Dendritic cell treated with granulocyte-macrophage colony-stimulating factor and Interleukin-4, amounts not matched to agents 40 ng/mL and 50 ng/mL, for 4 days (primary cell): ENCODE measurements around the gene SRD5A1.

Source experiments
- H3K27ac Mint-ChIP-seq: one replicate; pipeline ENCODE4 v1.8.0; 2022; ENCODE audit warnings: mild to moderate bottlenecking, mixed read lengths
- H3K27me3 Mint-ChIP-seq: one replicate; pipeline ENCODE4 v1.8.0; 2022; ENCODE audit warnings: mild to moderate bottlenecking, mixed read lengths
- H3K36me3 Mint-ChIP-seq: one replicate; pipeline ENCODE4 v1.8.0; 2022; ENCODE audit warnings: low read depth, mixed read lengths
- H3K4me1 Mint-ChIP-seq: one replicate; pipeline ENCODE4 v1.8.0; 2022; ENCODE audit warnings: low read depth, mixed read lengths
- H3K4me3 Mint-ChIP-seq: one replicate; pipeline ENCODE4 v1.8.0; 2022; ENCODE audit warnings: mild to moderate bottlenecking, moderate library complexity, mixed read lengths
- H3K9me3 Mint-ChIP-seq: one replicate; pipeline ENCODE4 v1.8.0; 2022; ENCODE audit warnings: mixed read lengths
- intact Hi-C: fragments of 100-400 bp; cut with micrococcal nuclease; formaldehyde crosslinking; loops from one replicate; pipeline ENCODE4 v1.15.0; 2022

Gene SRD5A1

GRCh38 chr5:6710551-6711318 lies 77.5 kb downstream of the SRD5A1 start:
- Mint-ChIP-seq H3K9me3 (peaks cover 9% of the 10 kb centered on the region), H3K27ac (peak overlapping the region; percentile 23), H3K4me1 (peaks cover 38% of the 10 kb centered on the region), H3K27me3 (peaks cover 8% of the 10 kb centered on the region), H3K4me3 (no peak overlapping the region), H3K36me3 (no peaks in the 10 kb centered on the region)
- intact Hi-C loops, result loop anchor here (5.0 kb wide), 2 partner anchors 37 to 1288 kb away; partner anchors contain the start of gene ICE1

GRCh38 chr5:6711409-6712141 lies 78.3 kb downstream of the SRD5A1 start:
- Mint-ChIP-seq H3K4me3 (peak overlapping the region; percentile 84), H3K4me1 (peaks cover 38% of the 10 kb centered on the region), H3K36me3 (peaks cover 5% of the 10 kb centered on the region), H3K27me3 (peaks cover 8% of the 10 kb centered on the region), H3K27ac (peak overlapping the region; percentile 93), H3K9me3 (peaks cover 9% of the 10 kb centered on the region)
- intact Hi-C loops, result loop anchor here (1.0 to 5.0 kb wide), 3 partner anchors 36 to 1289 kb away; partner anchors contain the start of genes ICE1, NSUN2 and SRD5A1

DNA sequence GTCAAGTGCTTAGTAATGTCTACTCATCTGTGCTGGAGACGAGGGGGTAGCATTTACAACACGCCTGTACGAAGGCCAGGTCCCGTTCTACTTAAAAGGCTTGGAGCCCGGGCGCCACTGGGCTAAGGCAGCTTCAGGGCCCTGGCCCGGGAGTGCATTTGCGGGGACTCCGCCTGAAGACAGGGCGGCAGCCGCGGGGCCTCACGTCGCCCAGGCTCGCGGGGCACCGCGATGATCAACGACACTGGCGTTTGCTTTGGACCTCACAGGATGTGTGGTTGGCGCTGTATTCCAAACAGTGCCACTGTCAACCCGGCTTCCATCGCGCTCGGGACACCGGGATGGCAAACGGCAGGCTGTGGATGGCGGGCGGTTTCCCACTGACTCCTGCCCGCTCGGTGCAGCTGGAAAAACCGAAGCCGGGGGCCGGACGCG lies 78.9 kb downstream of the SRD5A1 start:
- Mint-ChIP-seq H3K9me3 (peaks cover 3% of the 10 kb centered on the region), H3K4me3 (peak overlapping the region; percentile 84), H3K4me1 (peaks cover 41% of the 10 kb centered on the region), H3K27ac (peak overlapping the region; percentile 93), H3K27me3 (peaks cover 8% of the 10 kb centered on the region), H3K36me3 (peaks cover 11% of the 10 kb centered on the region)
- intact Hi-C loops, result loop anchor here (1.0 to 5.0 kb wide), 3 partner anchors 35 to 1290 kb away; partner anchors contain the start of genes ICE1, NSUN2 and SRD5A1

- Mint-ChIP-seq H3K27me3 (peaks cover 8% of the 10 kb centered on the region), H3K4me3 (peak overlapping the region; percentile 84), H3K27ac (peak overlapping the region; percentile 93), H3K36me3 (peaks cover 17% of the 10 kb centered on the region), H3K4me1 (peaks cover 42% of the 10 kb centered on the region), H3K9me3 (no peaks in the 10 kb centered on the region)
- intact Hi-C loops, result loop anchor here (1.0 to 5.0 kb wide), 3 partner anchors 35 to 1290 kb away; partner anchors contain the start of genes ICE1, NSUN2 and SRD5A1
Observed at GRCh38 chr5:6712577-6713273, 79.5 kb downstream of the SRD5A1 start.

DNA sequence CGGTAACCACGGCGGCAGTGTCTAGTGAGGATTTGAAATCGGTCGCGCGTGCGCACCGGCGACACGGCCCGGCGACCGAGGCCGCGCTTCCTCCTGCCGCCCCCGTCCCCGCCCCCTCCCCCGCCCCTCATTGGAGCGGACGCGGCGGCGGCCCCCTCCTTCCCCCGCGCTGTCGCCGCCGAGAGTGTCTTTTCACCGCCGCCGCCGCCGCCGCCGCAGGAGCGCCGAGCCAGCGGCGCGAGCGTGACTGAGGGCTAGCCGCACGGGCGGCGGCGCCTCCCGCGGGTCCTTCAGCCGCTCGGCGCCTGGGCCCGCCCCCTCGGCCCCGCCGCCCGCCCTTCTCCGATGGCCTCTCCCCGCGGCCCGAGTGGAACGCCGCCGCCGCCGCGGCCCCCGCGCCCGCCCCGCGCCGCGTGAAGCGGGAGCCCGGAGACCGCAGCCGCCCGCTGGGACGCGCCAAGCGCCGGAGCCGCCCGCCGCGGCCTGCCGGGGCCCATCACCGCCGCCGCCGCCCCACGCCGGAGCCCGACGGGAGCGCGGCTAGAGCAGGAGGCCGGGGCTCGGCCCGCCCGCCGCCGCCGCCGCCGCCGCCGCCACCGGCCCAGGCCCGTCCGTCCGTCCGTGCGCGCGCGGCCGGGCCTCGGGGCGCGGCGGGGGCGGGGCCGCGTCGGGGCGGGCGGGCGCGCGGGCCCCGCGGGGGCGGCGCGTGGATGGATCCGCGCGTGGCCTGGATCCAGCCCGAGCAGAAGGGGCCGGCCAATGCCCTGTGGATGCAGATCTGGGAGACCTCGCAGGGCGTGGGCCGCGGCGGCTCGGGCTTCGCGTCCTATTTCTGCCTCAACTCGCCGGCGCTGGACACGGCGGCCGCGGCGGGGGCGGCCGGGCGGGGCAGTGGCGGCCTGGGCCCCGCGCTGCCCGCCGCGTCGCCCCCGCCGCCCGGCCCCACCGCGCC lies 80.3 kb downstream of the SRD5A1 start, which contains the start of gene TENT4A:
Gene TENT4A (plus strand): TSS at position 159 of the 952 bp plus-strand sequence. CDS start 552 bp downstream, at position 711.
- H3K9me3 Mint-ChIP-seq, result no peaks in the 10 kb centered on the region
- H3K4me3 Mint-ChIP-seq, result peak within 1 kb of the TSS; percentile 84
- H3K27me3 Mint-ChIP-seq, result peaks cover 8% of the 10 kb centered on the region
- peaks cover 25% of the 10 kb centered on the region for H3K36me3 Mint-ChIP-seq
- intact Hi-C loops, result loop anchor here (5.0 kb wide), 2 partner anchors 34 to 1291 kb away; partner anchors contain the start of gene ICE1
- H3K27ac Mint-ChIP-seq, result peak within 1 kb of the TSS; percentile 93
- H3K4me1 Mint-ChIP-seq, result peaks cover 49% of the 10 kb centered on the region

DNA sequence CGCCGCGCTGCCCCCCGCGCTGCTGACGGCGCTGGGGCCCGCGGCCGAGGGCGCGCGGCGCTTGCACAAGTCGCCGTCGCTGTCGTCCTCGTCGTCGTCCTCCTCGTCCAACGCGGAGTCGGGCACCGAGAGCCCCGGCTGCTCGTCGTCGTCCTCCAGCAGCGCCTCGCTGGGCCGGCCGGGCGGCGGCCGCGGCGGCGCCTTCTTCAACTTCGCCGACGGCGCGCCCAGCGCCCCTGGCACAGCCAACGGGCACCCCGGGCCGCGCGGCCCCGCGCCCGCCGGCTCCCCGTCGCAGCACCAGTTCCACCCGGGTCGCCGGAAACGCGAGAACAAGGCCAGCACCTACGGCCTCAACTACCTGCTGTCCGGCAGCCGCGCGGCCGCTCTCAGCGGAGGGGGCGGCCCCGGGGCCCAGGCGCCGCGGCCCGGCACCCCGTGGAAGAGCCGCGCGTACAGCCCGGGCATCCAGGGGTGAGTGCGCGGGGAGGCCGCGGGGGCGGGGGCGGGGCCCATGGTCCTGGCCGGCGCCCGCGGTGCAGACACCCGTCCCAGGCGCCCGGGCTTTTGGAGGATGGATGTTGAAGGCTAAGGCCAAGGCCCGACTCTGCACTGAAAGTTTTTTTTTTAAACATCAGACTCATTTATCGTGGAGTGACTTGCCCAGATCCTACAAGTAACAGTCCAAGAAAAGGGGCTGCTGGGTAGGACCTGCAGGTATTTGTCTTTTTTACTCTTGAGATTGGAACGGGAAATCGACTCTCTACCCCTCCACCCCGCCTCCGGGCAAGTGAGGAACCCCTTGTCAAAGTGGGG lies 81.2 kb downstream of the SRD5A1 start:
- H3K4me1 Mint-ChIP-seq, result peaks cover 58% of the 10 kb centered on the region
- peaks cover 8% of the 10 kb centered on the region for H3K27me3 Mint-ChIP-seq
- H3K9me3 Mint-ChIP-seq, result no peaks in the 10 kb centered on the region
- peak overlapping the region; percentile 72 for H3K4me3 Mint-ChIP-seq
- peaks cover 34% of the 10 kb centered on the region for H3K36me3 Mint-ChIP-seq
- no peak overlapping the region for H3K27ac Mint-ChIP-seq
- intact Hi-C loops, result loop anchor here (5.0 kb wide), 2 partner anchors 33 to 1292 kb away; partner anchors contain the start of gene ICE1

- peaks cover 65% of the 10 kb centered on the region for H3K4me1 Mint-ChIP-seq
- peaks cover 6% of the 10 kb centered on the region for H3K27me3 Mint-ChIP-seq
- H3K4me3 Mint-ChIP-seq, result peak overlapping the region; percentile 72
- H3K9me3 Mint-ChIP-seq, result no peaks in the 10 kb centered on the region
- H3K27ac Mint-ChIP-seq, result no peak overlapping the region
- H3K36me3 Mint-ChIP-seq, result peaks cover 39% of the 10 kb centered on the region
- intact Hi-C loops, result no loop called here
Observed at GRCh38 chr5:6715271-6715670, 82.0 kb downstream of the SRD5A1 start.

DNA sequence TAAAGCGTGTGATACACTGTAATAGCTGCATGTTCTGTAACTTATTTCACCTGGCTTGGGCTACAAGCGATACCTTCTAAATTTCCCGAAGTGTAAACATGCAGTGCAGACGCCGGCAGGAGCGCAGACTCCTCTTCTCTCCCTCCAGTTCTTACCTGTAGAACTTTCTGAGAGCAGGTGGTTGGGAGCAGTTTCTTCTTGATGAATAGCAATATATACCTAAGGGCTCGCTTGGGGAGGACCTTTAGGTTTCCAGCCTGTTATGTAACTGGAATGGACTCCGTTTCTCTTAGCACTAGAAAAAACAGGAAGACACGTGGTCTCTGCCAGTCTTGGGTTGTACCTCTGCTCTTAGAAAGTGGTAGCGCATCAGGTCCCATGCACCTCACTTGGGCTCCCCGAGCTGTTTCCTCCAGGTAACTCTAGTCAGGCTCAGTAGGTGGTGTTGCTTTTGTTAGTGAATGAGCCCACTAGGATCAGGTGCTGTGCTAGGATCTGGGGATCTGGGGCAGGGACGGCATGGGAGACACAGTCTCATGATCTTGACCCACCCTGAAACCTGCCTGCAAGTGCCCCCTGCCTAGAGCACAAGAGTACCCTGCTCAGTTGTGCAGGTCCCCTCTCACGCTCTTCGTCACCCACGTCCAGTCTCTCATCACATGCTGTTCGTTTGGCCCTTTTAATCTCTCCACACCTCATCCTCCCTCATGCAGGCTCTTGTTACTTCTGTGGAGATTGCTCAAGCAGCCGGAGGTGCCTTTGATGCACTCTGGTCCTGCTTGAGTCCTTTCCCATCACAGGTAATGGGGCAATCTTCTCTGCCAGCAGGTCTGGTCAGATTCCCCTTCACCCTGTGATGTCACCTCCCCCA lies 82.8 kb downstream of the SRD5A1 start:
- no peaks in the 10 kb centered on the region for H3K9me3 Mint-ChIP-seq
- peaks cover 2% of the 10 kb centered on the region for H3K27me3 Mint-ChIP-seq
- H3K4me3 Mint-ChIP-seq, result peak overlapping the region; percentile 72
- peak overlapping the region; percentile 61 for H3K27ac Mint-ChIP-seq
- intact Hi-C loops, result no loop called here
- H3K36me3 Mint-ChIP-seq, result peaks cover 39% of the 10 kb centered on the region
- H3K4me1 Mint-ChIP-seq, result peaks cover 63% of the 10 kb centered on the region

- peaks cover 39% of the 10 kb centered on the region for H3K36me3 Mint-ChIP-seq
- H3K27me3 Mint-ChIP-seq, result no peaks in the 10 kb centered on the region
- H3K4me3 Mint-ChIP-seq, result peak overlapping the region; percentile 30
- H3K27ac Mint-ChIP-seq, result peak overlapping the region; percentile 61
- no peaks in the 10 kb centered on the region for H3K9me3 Mint-ChIP-seq
- H3K4me1 Mint-ChIP-seq, result peaks cover 63% of the 10 kb centered on the region
- intact Hi-C loops, result no loop called here
Observed at GRCh38 chr5:6716629-6717149, 83.4 kb downstream of the SRD5A1 start.

GRCh38 chr5:6717247-6717646 lies 84.0 kb downstream of the SRD5A1 start:
- peaks cover 64% of the 10 kb centered on the region for H3K4me1 Mint-ChIP-seq
- H3K27me3 Mint-ChIP-seq, result no peaks in the 10 kb centered on the region
- peaks cover 39% of the 10 kb centered on the region for H3K36me3 Mint-ChIP-seq
- no peak overlapping the region for H3K4me3 Mint-ChIP-seq
- H3K27ac Mint-ChIP-seq, result peak overlapping the region; percentile 61
- intact Hi-C loops, result no loop called here
- H3K9me3 Mint-ChIP-seq, result no peaks in the 10 kb centered on the region

DNA sequence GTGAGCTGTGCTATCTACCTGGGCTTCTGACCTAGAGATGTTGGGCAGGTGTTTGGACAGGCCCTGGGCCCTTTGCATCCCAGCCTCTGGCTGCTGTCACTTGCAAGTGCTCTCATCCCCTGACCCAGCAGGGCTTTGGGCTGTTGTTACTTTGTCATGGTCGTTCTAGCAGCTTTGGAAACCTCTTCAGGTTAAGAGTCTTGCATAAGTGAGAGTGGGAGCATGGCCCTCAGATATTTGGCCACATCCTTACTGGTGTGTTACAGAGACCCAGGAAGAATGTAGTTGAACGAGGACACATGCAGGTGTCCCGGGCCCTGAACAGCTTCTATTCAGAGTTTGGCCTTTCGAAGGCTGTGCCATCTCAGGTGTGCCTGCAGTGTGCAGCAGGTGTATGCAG lies 84.4 kb downstream of the SRD5A1 start:
- H3K36me3 Mint-ChIP-seq, result peaks cover 39% of the 10 kb centered on the region
- no peaks in the 10 kb centered on the region for H3K9me3 Mint-ChIP-seq

More for the DNA sequence above, 84.4 kb downstream of the SRD5A1 start:
- no peak overlapping the region for H3K4me3 Mint-ChIP-seq
- peaks cover 64% of the 10 kb centered on the region for H3K4me1 Mint-ChIP-seq
- intact Hi-C loops, result no loop called here
- H3K27me3 Mint-ChIP-seq, result no peaks in the 10 kb centered on the region
- no peak overlapping the region for H3K27ac Mint-ChIP-seq
